ENCODE data around the gene RSPH1.
A peak's percentile ranks its signal among the peaks of the same experiment; 100 is the strongest.

Gene RSPH1

GRCh38 chr21:42525029-42525581 is 29.1 kb upstream of the RSPH1 start:
- TF ChIP-seq, protein P1, sequence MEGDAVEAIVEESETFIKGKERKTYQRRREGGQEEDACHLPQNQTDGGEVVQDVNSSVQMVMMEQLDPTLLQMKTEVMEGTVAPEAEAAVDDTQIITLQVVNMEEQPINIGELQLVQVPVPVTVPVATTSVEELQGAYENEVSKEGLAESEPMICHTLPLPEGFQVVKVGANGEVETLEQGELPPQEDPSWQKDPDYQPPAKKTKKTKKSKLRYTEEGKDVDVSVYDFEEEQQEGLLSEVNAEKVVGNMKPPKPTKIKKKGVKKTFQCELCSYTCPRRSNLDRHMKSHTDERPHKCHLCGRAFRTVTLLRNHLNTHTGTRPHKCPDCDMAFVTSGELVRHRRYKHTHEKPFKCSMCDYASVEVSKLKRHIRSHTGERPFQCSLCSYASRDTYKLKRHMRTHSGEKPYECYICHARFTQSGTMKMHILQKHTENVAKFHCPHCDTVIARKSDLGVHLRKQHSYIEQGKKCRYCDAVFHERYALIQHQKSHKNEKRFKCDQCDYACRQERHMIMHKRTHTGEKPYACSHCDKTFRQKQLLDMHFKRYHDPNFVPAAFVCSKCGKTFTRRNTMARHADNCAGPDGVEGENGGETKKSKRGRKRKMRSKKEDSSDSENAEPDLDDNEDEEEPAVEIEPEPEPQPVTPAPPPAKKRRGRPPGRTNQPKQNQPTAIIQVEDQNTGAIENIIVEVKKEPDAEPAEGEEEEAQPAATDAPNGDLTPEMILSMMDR (conservative IDR thresholded peaks at IDR 0.05): no peak
- peak overlapping the region; percentile 97 for H3K27ac ChIP-seq

DNA sequence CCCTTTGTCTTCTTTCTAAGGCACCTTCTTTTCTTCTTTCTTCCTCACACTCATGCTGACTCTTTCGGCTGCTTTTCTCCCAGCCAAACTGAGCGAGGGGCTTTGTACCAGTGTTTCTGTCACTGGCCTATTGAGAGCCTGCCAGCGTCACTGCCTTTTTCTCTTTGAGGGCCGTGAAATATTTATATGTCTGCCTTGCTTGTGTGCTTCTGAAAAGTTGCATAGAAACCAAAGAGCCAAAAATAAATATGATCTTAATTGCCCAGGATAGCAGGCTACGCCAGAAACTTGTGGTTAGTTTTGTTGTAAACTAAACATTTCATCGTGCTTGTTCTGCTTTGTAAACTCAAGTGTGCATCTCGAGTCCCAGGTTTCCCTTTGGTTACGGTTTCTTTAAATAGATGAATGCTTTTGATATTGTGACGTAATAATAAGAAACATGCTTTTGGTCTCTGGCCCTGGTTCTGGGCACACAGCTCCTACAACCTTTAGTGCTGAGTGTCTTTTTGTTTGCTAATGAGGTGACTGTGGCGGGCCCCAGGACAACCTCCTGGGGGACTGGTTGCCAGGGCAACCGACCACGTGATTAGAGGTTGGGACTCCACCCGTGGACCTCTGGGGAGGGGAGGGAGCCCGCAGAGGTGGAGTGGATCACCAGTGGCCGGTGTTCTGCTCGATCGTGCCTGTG is 28.5 kb upstream of the RSPH1 start:
- peak overlapping the region; percentile 97 for H3K27ac ChIP-seq
- TF ChIP-seq, protein P1 (conservative IDR thresholded peaks at IDR 0.05): no peak

DNA sequence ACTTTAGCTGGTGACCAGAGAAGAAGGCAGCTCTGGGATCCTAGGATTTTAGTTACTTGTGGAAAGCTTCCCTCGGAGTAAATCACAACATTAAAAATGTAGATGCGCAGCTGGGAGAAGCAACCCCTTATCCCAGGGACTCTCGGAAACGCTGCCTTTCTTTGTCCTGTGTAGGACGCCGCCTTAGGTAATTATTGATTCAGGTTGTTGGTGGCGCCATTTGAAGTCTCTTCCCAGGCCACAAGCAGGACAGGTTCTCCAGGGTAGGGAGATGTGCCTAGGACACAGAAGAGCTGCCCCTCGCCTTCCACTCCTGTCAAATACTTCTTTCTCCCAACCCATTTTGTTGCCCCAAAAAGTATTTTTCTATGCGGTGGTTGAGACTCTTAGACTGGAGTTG is 27.9 kb upstream of the RSPH1 start:
- TF ChIP-seq, protein P1 (conservative IDR thresholded peaks at IDR 0.05): no peak
- peak overlapping the region; percentile 97 for H3K27ac ChIP-seq

DNA sequence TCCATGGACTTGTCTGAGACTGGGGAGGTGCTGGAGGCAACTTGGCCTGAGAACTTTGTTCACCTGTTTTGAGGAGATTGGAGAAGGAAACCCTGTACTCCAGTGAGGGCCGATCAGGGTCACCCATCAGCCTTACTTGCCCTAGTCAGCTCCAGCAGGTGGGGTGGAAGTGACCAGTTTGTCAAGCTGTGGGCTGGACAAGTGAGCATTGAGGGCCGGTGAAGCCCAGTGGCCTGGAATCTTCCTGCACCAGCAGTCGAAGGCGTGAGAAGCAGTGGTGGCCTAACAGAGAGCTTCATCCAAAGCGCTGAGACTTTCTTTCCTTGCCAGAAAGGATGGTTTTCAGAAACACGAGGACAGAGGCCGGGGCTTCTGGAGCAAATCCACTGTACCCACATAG is 27.2 kb upstream of the RSPH1 start:
- TF ChIP-seq, protein P1 (conservative IDR thresholded peaks at IDR 0.05): no peak
- H3K27ac ChIP-seq: peak overlapping the region; percentile 97

DNA sequence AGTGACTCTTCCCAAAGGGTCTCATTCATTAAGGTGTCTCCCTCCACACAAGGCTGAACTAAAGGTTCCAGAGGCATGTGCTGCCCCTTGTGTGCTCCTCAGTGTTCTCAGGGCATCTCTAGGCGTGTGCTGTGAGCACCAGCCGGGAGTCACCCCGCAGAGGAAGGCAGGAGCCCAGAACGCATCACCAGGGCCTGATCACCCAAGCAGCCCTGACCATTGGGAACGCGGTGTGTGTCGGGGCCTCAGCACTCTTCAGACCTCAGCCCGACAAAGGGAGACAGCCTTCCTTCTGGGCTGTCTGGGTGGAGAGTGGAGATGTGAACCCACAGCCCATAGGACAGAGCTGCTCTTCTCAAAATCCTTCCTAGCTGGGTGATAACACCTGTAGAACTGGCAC is 26.7 kb upstream of the RSPH1 start:
- H3K27ac ChIP-seq: peak overlapping the region; percentile 97
- TF ChIP-seq, protein P1 (conservative IDR thresholded peaks at IDR 0.05): no peak

GRCh38 chr21:42522271-42522670 is 26.2 kb upstream of the RSPH1 start:
- TF ChIP-seq, protein P1 (conservative IDR thresholded peaks at IDR 0.05): no peak
- peak overlapping the region; percentile 97 for H3K27ac ChIP-seq

- TF ChIP-seq, protein P1 (conservative IDR thresholded peaks at IDR 0.05): no peak
- H3K27ac ChIP-seq: peak overlapping the region; percentile 97
Observed at GRCh38 chr21:42521805-42522204, 25.8 kb upstream of the RSPH1 start.
